NCI-H1417 (cell line): ENCODE data around the gene EPB41L4B.
A peak's percentile ranks its signal among the peaks of the same experiment; 100 is the strongest.

Experiments
- DNase-seq, 3 experiments: peaks; one replicate each; lab custom pipeline; 2025; lab: John Stamatoyannopoulos, UW

Gene EPB41L4B

GRCh38 chr9:109199676-109200075, 121.2 kb downstream of the EPB41L4B start:
- no peak for DNase-seq

GRCh38 chr9:109198736-109199382, 122.0 kb downstream of the EPB41L4B start:
- DNase-seq, result peak in 1 of 3 experiments; percentile 17

- no peak for DNase-seq
Measured at GRCh38 chr9:109193974-109194556, 126.8 kb downstream of the EPB41L4B start.

- peak; percentile 5 to 63 (median 34) for DNase-seq
Measured at GRCh38 chr9:109192732-109193361, 128.0 kb downstream of the EPB41L4B start.

GRCh38 chr9:109191746-109192145, 129.1 kb downstream of the EPB41L4B start:
- no peak for DNase-seq

- DNase-seq, result no peak
Measured at GRCh38 chr9:109190151-109190550, 130.7 kb downstream of the EPB41L4B start.

- peak in 1 of 3 experiments; percentile 34 for DNase-seq
Measured at GRCh38 chr9:109186857-109187520, 133.9 kb downstream of the EPB41L4B start.

- DNase-seq, result peak in 2 of 3 experiments; percentile 29 to 60
Measured at GRCh38 chr9:109182940-109183798, 137.7 kb downstream of the EPB41L4B start.

GRCh38 chr9:109182550-109182939, 138.3 kb downstream of the EPB41L4B start:
- DNase-seq, result no peak

- DNase-seq, result peak in 1 of 3 experiments; percentile 15
Measured at GRCh38 chr9:109181284-109181683, 139.6 kb downstream of the EPB41L4B start.

GRCh38 chr9:109179801-109180523, 140.9 kb downstream of the EPB41L4B start:
- DNase-seq, result no peak

- no peak for DNase-seq
Measured at GRCh38 chr9:109176963-109177362, 143.9 kb downstream of the EPB41L4B start.

GRCh38 chr9:109176386-109176785, 144.5 kb downstream of the EPB41L4B start:
- no peak for DNase-seq

- no peak for DNase-seq
Measured at GRCh38 chr9:109172935-109173334, 147.9 kb downstream of the EPB41L4B start.

- DNase-seq, result no peak
Measured at GRCh38 chr9:109171926-109172325, 148.9 kb downstream of the EPB41L4B start.

- no peak for DNase-seq
Measured at GRCh38 chr9:109168170-109168569, 152.7 kb downstream of the EPB41L4B start.

GRCh38 chr9:109167716-109168115, 153.1 kb downstream of the EPB41L4B start:
- no peak for DNase-seq

- DNase-seq, result peak in 2 of 3 experiments; percentile 79 to 83
Measured at GRCh38 chr9:109166771-109167601, 153.9 kb downstream of the EPB41L4B start, which contains the start of gene FRRS1L. Gene FRRS1L (minus strand): TSS chr9:109167249. CDS start chr9:109167138, 111 bp downstream.

- DNase-seq, result no peak
Measured at GRCh38 chr9:109166171-109166770, 154.6 kb downstream of the EPB41L4B start.

GRCh38 chr9:109164042-109164441, 156.8 kb downstream of the EPB41L4B start:
- DNase-seq, result no peak
